GM12892 (cell line): ENCODE data around the gene TPO.

ENCODE experiments used
- POLR2A ChIP-seq: IDR thresholded peaks from 2 replicates; pipeline ENCODE4 v1.6.1; 2011; ENCODE audit warnings: low read depth, low read length, control low read depth
- POLR2AphosphoS5 ChIP-seq: IDR thresholded peaks from 2 replicates; pipeline ENCODE4 v1.6.1; 2011; ENCODE audit warnings: low read depth, low read length, control low read depth

GRCh38 chr2:1370461-1370860, 42.8 kb upstream of the TPO start:
- TF ChIP-seq POLR2A (no peak), POLR2AphosphoS5 (no peak)
